Cardiac fibroblast (primary cell): ENCODE measurements around the gene MYO16.

Experiments used
- DNase-seq, 2 donors: peaks; one replicate each; pipeline versions ENCODE4 v3.0.0 to v3.0.0-alpha.2; 2010; ENCODE audit warnings: low read depth in 2 of 2
- H3K4me3 ChIP-seq, 2 donors: replicated peaks in 1 of 2; 1 replicate in 1 of 2; 2 replicates in 1 of 2; pipeline ENCODE4 v1.5.1; 2011; ENCODE audit warnings: low read depth in 2 of 2, low read length in 2 of 2, mild to moderate bottlenecking in 2 of 2, moderate library complexity in 1 of 2
- CTCF ChIP-seq: IDR thresholded peaks from one replicate; pipeline ENCODE4 v1.5.1; 2011; ENCODE audit warnings: low read depth, mild to moderate bottlenecking, low read length, inconsistent platforms

The MYO16 gene

GRCh38 chr13:108919036-108919907, 289.9 kb downstream of the MYO16 start:
- no peak for TF ChIP-seq CTCF
- H3K4me3 ChIP-seq = no peak overlapping the region
- DNase-seq = peak in 1 of 2 donors; percentile 46

- TF ChIP-seq CTCF = no peak
- H3K4me3 ChIP-seq = no peak overlapping the region
- DNase-seq = no peak
These were observed 290.7 kb downstream of the MYO16 start for GRCh38 chr13:108920137-108920536.

GRCh38 chr13:108921238-108921637, 291.8 kb downstream of the MYO16 start:
- H3K4me3 ChIP-seq = no peak overlapping the region
- DNase-seq = no peak
- TF ChIP-seq CTCF = no peak

- H3K4me3 ChIP-seq = no peak overlapping the region
- no peak for DNase-seq
- no peak for TF ChIP-seq CTCF
These were observed 292.7 kb downstream of the MYO16 start for GRCh38 chr13:108922108-108922507.

GRCh38 chr13:108923386-108924047, 294.1 kb downstream of the MYO16 start:
- DNase-seq = no peak
- no peak for TF ChIP-seq CTCF
- no peak overlapping the region for H3K4me3 ChIP-seq

GRCh38 chr13:108924134-108924533, 294.7 kb downstream of the MYO16 start:
- DNase-seq = peak in 1 of 2 donors; percentile 53
- TF ChIP-seq CTCF = no peak
- H3K4me3 ChIP-seq = no peak overlapping the region
